GM12891 (cell line): ENCODE measurements around the gene CERS2.

Source experiments
- POLR2A ChIP-seq: IDR thresholded peaks from 2 replicates; pipeline ENCODE4 v1.6.1; 2011; ENCODE audit warnings: low read depth, low read length, control low read depth
- POLR2AphosphoS5 ChIP-seq: IDR thresholded peaks from 2 replicates; pipeline ENCODE4 v1.6.1; 2011; ENCODE audit warnings: low read depth, low read length, control low read depth
- SPI1 ChIP-seq: IDR thresholded peaks from 2 replicates; pipeline ENCODE4 v1.6.1; 2011; ENCODE audit warnings: low read depth, low read length, control low read depth

- TF ChIP-seq POLR2AphosphoS5 (no peak), POLR2A (no peak), SPI1 (no peak)
Measured at GRCh38 chr1:150971583-150972416, 2.8 kb downstream of the CERS2 start.
